C4-2B (cell line): Measurements from ENCODE around the gene RGPD8.
"Not testable (repeated sequence)": the region's sequence is repeated elsewhere in the genome, so short reads cannot be mapped to it uniquely, and the experiment has no call there.

Experiments used
- CTCF ChIP-seq: fragments of 450-650 bp; conservative IDR thresholded peaks from 2 replicates; pipeline ENCODE4 v1.5.1; 2017; ENCODE audit warnings: mild to moderate bottlenecking
- ZFX ChIP-seq: fragments of 450-650 bp; IDR thresholded peaks from 2 replicates; pipeline ENCODE4 v1.6.1; 2017

- not testable (repeated sequence) for TF ChIP-seq CTCF, ZFX
Measured at GRCh38 chr2:112444256-112444655, 10.8 kb upstream of the RGPD8 start.
